Fibroblast of the conjunctiva (primary cell): ENCODE measurements around the gene PKP4.
"Not testable (repeated sequence)": the region's sequence is repeated elsewhere in the genome, so short reads cannot be mapped to it uniquely, and the experiment has no call there.

Source experiments
- DNase-seq: peaks from one replicate; pipeline ENCODE4 v3.0.0-alpha.2; 2010; ENCODE audit warnings: low read depth

Gene PKP4

GRCh38 chr2:158456309-158457066 is at the start of gene PKP4, which contains the start of gene CCDC148:
Gene PKP4 (plus strand): TSS chr2:158456952. CDS start chr2:158533185, 76,233 bp downstream.
Gene CCDC148 (minus strand): TSS chr2:158456753. CDS start chr2:158456439, 314 bp downstream.
- peak; percentile 79 for DNase-seq

- DNase-seq = no peak
Observed at GRCh38 chr2:158407031-158407430, 49.7 kb upstream of the PKP4 start.

GRCh38 chr2:158410132-158410531 is 46.6 kb upstream of the PKP4 start:
- no peak for DNase-seq

- no peak for DNase-seq
Observed at GRCh38 chr2:158411748-158412147, 45.0 kb upstream of the PKP4 start.

- DNase-seq = no peak
Observed at GRCh38 chr2:158412206-158412605, 44.5 kb upstream of the PKP4 start.

GRCh38 chr2:158413581-158413980 is 43.2 kb upstream of the PKP4 start:
- peak; percentile 6 for DNase-seq

GRCh38 chr2:158414538-158414937 is 42.2 kb upstream of the PKP4 start:
- peak; percentile 5 for DNase-seq

- DNase-seq = no peak
Observed at GRCh38 chr2:158432117-158432516, 24.6 kb upstream of the PKP4 start.

GRCh38 chr2:158433716-158434115 is 23.0 kb upstream of the PKP4 start:
- DNase-seq = not testable (repeated sequence)

GRCh38 chr2:158439062-158439461 is 17.7 kb upstream of the PKP4 start:
- not testable (repeated sequence) for DNase-seq

- DNase-seq = no peak
Observed at GRCh38 chr2:158443606-158444005, 13.1 kb upstream of the PKP4 start.

GRCh38 chr2:158457092-158457825 is 507 bp downstream of the PKP4 start:
- no peak for DNase-seq

GRCh38 chr2:158457826-158458616 is 1.3 kb downstream of the PKP4 start:
- DNase-seq = no peak

- no peak for DNase-seq
Observed at GRCh38 chr2:158458617-158458920, 1.8 kb downstream of the PKP4 start.

- no peak for DNase-seq
Observed at GRCh38 chr2:158459161-158460003, 2.6 kb downstream of the PKP4 start.

- no peak for DNase-seq
Observed at GRCh38 chr2:158460632-158461297, 4.0 kb downstream of the PKP4 start.

- no peak for DNase-seq
Observed at GRCh38 chr2:158463496-158464095, 6.8 kb downstream of the PKP4 start.

- no peak for DNase-seq
Observed at GRCh38 chr2:158464426-158465281, 7.9 kb downstream of the PKP4 start.

- DNase-seq = no peak
Observed at GRCh38 chr2:158467248-158467647, 10.5 kb downstream of the PKP4 start.

- not testable (repeated sequence) for DNase-seq
Observed at GRCh38 chr2:158472829-158473228, 16.1 kb downstream of the PKP4 start.
